Astrocyte of the cerebellum (primary cell): ENCODE results near the gene CD300LD.
"Not testable (repeated sequence)": the region's sequence is repeated elsewhere in the genome, so short reads cannot be mapped to it uniquely, and the experiment has no call there.

ENCODE experiments used
- DNase-seq: peaks from one replicate; pipeline ENCODE4 v3.0.0-alpha.2; 2011; ENCODE audit warnings: low read depth
- H3K4me3 ChIP-seq: 2 replicates; pipeline ENCODE4 v1.5.1; 2011; ENCODE audit warnings: mild to moderate bottlenecking, low read depth, low read length, moderate library complexity
- in situ Hi-C: cut with HindIII; loops from 2 replicates; pipeline ENCODE4 v1.10.0; 2017; ENCODE audit warnings: low sequenced_read_pairs
- TF ChIP-seq, protein P1 (sequence below): IDR thresholded peaks from 2 replicates; pipeline ENCODE4 v1.5.1; 2012; ENCODE audit warnings: low read length, low read depth, moderate library complexity, mild to moderate bottlenecking; ENCODE audit errors: missing control alignments

Gene CD300LD

DNA sequence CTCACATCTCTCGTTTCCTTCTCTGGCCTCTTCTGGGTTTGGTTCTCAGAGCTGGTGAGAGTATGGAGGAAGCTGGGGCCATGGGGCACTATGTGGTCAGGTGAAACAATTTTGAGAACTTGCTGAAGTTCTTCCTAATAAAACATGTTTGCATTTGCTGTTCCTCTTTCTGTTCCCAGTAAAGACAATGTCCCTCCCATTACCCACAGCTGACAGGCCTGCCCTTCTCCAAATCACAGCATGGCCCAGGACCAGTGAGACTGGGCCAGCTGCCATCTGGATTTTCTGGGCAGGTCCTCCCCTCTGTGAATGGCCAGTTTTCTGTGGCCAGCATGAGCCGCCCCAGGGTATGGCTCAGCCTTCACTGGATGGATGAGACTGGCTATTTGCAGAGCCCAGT, 24.7 kb downstream of the CD300LD start, which contains the start of gene CD300H:
CD300H (minus strand) TSS at position 113 of the 400 bp plus-strand sequence.
- no peak within 1 kb of the TSS for H3K4me3 ChIP-seq
- DNase-seq, result no peak
- TF ChIP-seq, protein P1, sequence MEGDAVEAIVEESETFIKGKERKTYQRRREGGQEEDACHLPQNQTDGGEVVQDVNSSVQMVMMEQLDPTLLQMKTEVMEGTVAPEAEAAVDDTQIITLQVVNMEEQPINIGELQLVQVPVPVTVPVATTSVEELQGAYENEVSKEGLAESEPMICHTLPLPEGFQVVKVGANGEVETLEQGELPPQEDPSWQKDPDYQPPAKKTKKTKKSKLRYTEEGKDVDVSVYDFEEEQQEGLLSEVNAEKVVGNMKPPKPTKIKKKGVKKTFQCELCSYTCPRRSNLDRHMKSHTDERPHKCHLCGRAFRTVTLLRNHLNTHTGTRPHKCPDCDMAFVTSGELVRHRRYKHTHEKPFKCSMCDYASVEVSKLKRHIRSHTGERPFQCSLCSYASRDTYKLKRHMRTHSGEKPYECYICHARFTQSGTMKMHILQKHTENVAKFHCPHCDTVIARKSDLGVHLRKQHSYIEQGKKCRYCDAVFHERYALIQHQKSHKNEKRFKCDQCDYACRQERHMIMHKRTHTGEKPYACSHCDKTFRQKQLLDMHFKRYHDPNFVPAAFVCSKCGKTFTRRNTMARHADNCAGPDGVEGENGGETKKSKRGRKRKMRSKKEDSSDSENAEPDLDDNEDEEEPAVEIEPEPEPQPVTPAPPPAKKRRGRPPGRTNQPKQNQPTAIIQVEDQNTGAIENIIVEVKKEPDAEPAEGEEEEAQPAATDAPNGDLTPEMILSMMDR, result no peak
- in situ Hi-C loops, result no loop called here

DNA sequence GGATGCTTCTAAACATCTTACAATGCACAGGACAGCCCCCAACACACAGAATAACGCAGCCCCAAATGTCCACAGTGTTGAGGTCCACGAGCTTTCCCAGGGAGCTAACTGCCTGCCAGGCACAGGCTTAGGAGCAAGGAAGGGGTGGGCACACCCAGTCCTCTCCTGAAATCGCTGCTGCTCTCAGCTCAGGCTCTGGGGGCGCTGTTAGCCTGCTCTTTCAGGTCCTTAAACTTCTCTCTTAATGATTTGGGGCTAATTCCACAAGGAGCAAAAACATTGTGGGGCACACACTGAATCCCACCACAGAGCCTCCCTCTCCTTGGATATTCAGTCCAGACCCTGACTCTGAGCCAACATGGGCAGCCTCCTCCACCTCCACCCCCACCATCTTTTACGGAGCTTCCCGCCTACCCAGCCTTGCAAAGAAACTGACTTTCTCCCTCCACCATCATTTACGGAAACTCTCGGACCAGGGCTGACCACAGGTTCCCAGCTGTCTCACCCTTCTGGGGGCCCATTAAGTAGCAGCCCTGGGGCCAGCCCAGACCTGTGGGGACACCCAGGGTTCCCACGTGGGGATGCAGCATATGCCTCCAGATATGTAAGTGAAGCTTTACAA, 25.8 kb downstream of the CD300LD start:
- no peak for DNase-seq

DNA sequence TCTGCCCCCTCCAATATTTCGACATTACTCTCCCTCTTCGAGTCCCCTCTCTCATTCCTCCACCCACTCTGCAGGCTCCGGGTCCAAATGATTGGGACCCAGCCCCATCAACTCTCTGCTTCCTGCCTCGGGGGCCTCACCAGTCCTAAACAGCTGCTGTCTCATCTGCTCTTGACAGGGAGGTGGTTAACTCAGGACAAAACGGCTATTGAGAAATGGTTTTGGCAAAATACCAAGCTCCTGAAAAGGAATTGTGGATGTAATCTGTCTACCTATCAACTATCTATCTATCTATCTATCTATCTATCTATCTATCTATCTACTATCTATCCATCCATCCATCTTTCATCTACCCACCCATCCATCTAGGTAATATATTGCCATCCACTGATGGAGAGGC, 27.0 kb downstream of the CD300LD start:
- in situ Hi-C loops, result no loop called here
- TF ChIP-seq, protein P1, result no peak
- no peak overlapping the region for H3K4me3 ChIP-seq
- no peak for DNase-seq

More for the DNA sequence above, 25.8 kb downstream of the CD300LD start:
- TF ChIP-seq, protein P1, result peak; percentile 48
- H3K4me3 ChIP-seq, result no peak overlapping the region
- in situ Hi-C loops, result no loop called here

DNA sequence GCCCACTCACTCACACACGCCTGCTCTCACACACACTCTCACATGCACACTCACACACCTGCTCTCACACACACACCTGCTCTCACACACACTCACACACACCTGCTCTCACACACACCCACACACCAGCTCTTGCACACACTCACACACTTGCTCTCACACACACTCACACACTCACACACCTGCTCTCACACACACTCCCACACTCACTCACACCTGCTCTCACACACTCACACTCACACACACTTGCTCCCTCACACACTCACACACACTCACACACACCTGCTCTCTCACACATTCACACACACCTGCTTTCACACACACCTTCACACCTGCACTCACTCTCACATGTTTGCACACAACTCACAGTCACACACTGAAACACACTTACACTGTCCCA, 28.7 kb downstream of the CD300LD start:
- no peak overlapping the region for H3K4me3 ChIP-seq
- no peak for DNase-seq
- TF ChIP-seq, protein P1, result no peak
- in situ Hi-C loops, result no loop called here

DNA sequence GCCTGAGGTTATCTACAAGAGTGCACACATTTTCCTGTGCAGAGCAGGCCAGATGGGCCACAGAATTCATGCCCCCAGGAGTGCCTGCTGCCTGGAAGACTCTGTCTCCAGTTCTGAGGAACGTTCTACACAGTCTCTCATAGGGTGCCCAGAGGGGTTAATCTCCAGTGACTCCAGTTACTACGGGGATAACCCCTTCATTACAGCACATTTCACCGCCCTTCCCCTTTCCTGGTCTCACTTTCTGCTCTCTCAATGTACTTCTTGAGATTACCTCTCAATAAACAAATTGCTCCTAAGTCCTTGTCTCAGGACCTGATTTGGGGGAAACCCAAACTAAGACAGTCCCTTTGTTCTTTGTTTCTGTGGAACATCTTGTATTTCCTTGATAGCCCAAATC, 30.5 kb downstream of the CD300LD start:
- no peak overlapping the region for H3K4me3 ChIP-seq
- in situ Hi-C loops, result no loop called here
- TF ChIP-seq, protein P1, result no peak
- no peak for DNase-seq

DNA sequence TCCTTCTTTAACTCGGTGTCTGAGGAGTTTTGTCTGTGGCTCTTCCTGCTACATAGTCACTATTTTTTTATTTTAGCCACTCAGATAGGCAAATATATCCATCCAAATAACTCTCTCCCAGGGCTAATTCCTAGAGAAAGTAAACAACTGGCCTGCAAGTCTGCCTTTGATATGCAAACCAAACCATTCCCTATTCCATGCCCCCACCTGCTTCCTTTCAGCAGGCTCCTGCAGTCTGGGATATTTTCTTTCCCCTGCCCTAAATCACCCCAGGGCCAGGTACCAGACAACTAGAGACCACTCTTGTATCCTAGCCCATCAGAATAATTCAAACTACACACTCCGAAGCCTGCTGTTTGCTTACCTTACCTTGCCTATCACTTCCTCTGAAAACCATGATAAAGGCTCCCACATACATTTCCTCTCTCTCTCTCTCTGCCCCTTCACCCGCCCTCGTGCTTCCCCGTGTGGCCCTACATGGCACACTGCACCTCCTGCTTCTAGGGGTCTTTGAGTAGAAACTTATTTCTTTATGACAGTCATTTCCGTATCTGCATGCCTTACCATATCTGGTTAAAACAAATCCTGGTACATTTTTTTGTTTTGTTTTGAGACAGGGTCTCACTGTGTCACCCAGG, 33.1 kb downstream of the CD300LD start:
- in situ Hi-C loops, result no loop called here
- no peak for DNase-seq
- no peak overlapping the region for H3K4me3 ChIP-seq
- TF ChIP-seq, protein P1, result no peak

DNA sequence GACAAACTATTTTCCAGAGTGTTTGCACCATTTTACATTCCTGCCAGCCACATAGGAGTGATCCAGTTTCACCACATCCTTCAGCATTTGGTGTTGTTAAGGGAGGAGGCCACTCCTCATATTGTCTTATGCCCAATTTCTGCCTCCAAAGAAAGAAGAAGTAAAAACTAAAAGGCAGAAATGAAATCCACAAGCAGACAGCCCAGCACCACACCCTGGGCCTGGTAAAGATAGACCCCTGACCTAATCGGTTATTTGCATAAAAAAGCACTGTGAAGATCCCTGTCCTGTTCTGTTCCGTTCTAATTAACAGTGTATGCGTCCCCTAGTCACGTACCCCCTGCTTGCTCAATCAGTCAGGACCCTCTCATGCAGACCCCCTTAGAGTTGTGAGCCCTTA, 33.7 kb downstream of the CD300LD start:
- in situ Hi-C loops, DNase-seq: not testable (repeated sequence)

More for the DNA sequence above, 33.7 kb downstream of the CD300LD start:
- not testable (repeated sequence) for H3K4me3 ChIP-seq
